Measurements from ENCODE around the gene HVCN1.
"Not testable (repeated sequence)": the region's sequence is repeated elsewhere in the genome, so short reads cannot be mapped to it uniquely, and the experiment has no call there.

Gene HVCN1

DNA sequence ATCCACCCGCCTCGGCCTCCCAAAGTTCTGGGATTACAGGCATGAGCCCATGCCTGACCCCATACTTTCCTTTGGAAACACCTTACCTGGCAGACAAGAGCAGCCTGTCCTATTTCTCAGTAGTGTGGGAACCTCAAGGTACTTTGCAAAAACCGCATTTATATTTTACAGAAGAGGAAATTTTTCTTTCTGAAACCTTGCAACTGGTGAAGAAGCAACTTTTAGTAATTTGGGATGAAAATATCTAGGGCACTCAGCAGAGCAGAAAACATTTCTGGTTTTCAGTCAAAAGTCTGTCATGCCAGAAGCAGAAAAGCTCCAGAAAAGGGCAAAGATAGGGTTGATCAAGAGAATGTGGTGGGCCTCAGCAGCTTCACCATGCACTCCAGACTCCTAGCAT lies 21.2 kb downstream of the HVCN1 start:
- TF ChIP-seq POLR2A (IDR thresholded peaks at IDR 0.05; ENCODE audit: low read length) (no peak), GATA1 (IDR thresholded peaks at IDR 0.05; ENCODE audit: low read depth, low read length) (no peak)
- no peak for DNase-seq

DNA sequence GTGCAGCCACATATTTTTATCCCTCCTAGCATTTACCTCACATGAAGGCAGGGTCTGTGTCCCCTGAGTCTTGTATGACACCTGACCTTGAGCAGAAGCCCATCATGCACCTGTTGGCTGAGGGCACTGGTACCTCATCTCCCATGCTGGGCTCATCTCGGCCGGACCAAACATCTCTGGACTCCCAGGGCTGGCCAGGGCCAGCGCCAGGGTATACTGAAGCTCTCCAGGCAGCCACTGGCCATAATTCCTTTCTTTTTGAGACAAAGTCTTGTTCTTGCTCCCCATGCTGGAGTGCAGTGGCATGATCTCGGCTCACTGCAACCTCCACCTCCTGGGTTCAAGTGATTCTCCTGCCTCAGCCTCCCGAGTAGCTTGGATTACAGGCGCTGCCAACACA lies 22.0 kb downstream of the HVCN1 start:
- TF ChIP-seq GATA1 (IDR thresholded peaks at IDR 0.05; ENCODE audit: low read depth, low read length) (no peak), POLR2A (IDR thresholded peaks at IDR 0.05; ENCODE audit: low read length) (no peak)
- DNase-seq, result no peak

DNA sequence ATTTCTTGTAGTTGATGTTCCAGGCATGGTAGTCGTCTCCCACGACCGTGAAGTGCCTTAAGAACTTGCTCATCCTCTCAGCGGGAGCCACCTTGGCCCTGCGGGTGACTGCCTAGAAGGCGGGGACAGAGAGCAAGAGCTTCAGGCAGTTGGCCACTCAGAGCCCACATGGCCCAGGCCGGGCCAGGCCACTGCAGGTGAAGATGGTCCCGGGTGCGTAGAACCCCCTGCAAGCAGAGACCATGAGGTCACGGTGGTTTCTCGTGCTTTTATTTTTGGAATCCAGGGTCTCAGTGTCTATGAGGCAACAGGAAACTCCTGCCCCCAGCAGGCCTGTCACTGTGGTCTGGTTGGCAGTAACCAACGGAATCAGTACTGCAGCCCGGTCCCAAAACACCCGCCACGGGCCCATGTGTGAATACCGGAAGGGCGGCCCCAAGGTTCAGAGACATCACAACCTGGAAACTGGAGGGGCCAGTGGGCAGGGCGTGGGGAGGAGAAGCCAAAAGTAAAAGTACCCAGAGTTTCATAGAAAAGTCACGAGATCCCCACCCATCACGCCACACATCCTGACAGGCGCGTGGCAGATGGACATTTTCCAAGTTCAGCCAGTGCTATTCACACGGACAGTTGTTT lies 27.5 kb downstream of the HVCN1 start:
- no peak for DNase-seq
- TF ChIP-seq GATA1 (IDR thresholded peaks at IDR 0.05; ENCODE audit: low read depth, low read length), result no peak
- no peak for TF ChIP-seq POLR2A (IDR thresholded peaks at IDR 0.05; ENCODE audit: low read length)

DNA sequence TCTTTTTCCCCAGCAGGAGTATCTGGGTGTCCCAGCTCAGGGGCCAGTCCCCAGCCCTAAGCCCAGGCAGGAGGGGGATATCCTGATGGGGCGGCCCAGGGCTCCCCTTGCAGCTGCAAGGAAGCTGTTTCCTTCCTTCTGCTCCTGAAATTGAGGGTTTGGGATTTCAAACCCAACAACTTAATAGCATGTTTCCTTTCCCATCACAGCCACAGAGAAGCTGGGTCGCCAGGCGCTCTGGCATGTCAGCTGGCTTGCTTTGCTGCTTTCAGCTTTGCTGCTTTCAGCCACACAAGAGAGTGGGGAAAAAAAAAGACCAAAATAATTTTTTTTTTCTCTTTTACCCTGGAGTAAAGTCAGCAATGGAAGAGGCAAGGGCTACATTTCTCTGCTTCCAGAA lies 30.0 kb downstream of the HVCN1 start:
- DNase-seq, result no peak
- no peak for TF ChIP-seq GATA1 (IDR thresholded peaks at IDR 0.05; ENCODE audit: low read depth, low read length)
- TF ChIP-seq POLR2A (IDR thresholded peaks at IDR 0.05; ENCODE audit: low read length), result no peak

DNA sequence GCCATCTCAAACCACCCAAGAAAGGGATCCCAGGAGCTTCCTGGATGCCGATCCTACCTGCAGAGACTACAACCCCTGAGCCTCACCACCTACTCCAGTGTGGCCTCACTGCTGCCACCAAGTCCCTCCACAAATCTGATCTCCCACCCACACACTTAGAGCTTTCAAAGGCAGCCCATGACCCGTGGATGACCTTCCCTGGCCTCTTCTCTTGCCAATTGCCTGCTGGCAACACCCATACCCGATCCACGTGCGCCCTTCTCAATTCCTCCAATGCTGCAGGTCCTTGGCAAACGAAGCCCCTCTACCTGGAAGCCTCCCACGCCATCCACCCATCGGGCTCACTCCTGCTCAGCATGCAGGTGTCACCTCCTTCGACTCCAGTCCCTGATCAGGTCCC lies 30.7 kb downstream of the HVCN1 start:
- DNase-seq, result no peak
- TF ChIP-seq POLR2A (IDR thresholded peaks at IDR 0.05; ENCODE audit: low read length) (no peak), GATA1 (IDR thresholded peaks at IDR 0.05; ENCODE audit: low read depth, low read length) (no peak)

DNA sequence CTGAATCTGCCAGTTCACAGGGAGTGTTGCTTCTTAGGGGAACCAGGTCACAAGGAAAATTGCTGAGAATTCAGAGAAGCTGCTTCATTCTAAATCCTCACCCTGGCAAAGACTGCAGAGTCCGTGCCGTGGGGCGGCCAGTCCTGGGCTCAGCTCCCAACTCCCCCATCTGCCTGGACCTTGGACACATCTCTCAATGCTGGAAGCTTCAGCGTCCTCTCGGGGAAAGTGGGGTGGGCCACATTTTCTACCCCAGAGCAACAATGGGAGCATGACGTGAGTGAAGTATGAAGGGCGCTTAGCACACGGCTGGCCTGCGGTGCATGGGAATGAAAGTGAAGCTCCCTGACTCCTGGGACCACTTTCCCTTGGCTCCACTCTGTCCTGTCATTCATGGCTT lies 31.2 kb downstream of the HVCN1 start:
- TF ChIP-seq POLR2A (IDR thresholded peaks at IDR 0.05; ENCODE audit: low read length) (no peak), GATA1 (IDR thresholded peaks at IDR 0.05; ENCODE audit: low read depth, low read length) (no peak)
- no peak for DNase-seq

DNA sequence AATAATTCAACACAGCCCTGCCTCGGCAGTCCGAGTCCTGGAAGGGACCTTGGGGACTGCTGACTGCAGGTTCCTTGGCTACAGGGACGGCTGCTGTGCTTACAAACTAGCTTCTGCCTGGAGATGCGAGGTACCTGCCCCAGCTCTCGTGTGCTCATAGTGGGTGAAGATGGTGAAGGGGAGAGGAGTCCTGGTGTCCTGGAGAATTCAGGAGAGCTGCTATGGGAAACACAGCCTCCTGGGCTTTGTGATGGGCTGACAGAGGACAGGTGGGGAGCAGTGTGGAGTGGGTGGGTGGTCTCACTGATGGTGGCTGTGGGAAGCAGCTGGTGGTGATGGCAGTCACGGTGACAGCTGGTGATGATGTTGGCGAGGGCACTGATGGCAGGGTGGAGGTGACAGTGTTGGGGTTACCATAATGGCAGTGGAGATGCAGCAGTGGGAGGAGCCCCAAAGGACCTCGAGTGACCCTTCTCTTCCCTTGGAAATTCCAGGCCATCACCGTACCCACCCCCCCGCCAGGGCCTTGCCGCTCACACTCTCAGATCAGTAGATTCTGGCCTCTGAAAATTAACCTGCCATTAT lies 32.8 kb downstream of the HVCN1 start:
- DNase-seq, result no peak
- TF ChIP-seq GATA1 (IDR thresholded peaks at IDR 0.05; ENCODE audit: low read depth, low read length) (no peak), POLR2A (IDR thresholded peaks at IDR 0.05; ENCODE audit: low read length) (no peak)

DNA sequence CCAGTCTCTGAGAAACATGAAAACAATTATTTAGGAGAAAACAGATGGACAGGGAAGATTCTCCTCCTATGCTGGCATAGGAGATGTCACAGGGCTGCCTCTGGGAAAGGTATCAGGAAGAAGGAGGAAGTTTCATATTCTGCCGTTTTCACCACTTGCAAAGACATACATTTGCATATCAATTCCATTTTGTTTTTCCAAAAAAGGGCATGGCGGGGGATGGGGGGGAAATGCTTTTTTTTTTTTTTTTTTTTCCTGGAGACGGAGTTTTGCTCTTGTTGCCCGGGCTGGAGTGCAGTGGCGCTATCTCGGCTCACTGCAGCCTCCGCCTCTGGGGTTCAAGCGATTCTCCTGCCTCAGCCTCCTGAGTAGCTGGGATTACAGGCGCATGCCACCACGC lies 34.7 kb downstream of the HVCN1 start:
- not testable (repeated sequence) for DNase-seq

DNA sequence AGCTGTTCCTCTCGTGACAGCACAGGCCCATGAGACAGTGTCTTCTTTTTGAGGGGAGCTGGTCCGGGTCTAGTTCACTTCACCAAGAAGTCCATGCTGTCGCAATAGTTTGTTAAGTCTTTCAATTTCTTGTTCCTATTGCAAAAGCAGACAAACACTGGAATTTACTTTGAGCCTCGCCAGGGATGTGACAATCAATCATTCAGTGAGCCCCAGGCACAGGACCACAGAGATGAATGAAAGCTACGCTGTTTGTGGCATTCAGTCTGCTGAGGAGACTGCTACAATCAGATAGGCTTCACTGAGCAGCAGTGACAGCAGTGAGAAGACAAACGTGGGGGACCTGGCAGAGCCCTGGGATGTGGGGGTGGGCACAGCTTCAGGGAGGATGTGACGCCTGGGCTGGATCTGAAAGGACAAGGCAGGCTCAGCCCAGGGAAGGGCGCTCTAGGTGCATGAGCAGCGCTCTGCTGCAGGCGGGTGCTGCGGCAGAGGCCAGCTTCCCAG lies 39.5 kb downstream of the HVCN1 start:
- TF ChIP-seq GATA1 (IDR thresholded peaks at IDR 0.05; ENCODE audit: low read depth, low read length), result no peak
- TF ChIP-seq POLR2A (IDR thresholded peaks at IDR 0.05; ENCODE audit: low read length), result no peak
- no peak for DNase-seq

DNA sequence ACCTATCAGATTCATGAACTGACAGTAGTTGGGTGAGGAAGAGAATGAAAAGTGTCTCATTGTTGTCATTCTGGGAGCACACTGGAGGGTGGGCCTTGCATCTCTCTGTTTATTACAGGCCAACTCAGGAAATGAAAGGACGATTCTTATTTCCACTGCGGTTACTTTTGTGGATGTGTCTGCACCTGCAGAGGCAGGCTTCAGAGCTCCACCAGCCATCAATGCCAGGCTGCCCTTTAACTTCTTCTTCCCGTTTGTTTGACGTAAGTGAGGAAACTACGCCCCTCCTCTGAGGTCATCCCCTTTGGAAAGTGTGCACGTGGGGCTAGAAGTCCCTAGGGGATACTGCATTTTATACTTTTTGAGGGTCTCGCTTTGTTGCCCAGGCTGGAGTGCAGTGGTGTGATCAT lies 41.3 kb downstream of the HVCN1 start:
- DNase-seq, result no peak
- TF ChIP-seq GATA1 (IDR thresholded peaks at IDR 0.05; ENCODE audit: low read depth, low read length) (no peak), POLR2A (IDR thresholded peaks at IDR 0.05; ENCODE audit: low read length) (no peak)

DNA sequence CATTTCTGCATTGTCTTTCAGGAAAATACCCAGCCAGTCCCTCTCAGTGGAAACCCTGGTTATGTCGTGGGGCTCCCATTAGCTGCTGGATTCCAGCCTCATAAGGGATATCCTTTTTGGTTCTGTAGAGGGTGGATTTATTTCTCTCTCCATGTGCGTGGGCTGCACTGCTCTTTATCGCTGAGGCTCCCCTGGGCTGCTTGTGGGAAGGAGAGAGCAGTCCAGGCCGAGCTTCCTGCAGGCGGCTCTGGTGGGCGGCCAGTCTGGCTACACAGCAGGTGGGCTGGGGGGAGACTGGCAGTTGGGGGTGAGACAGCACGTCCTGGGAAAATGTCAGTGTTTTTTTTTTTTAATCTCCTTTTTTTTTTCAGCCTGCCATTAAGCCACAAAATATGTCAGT lies 47.4 kb downstream of the HVCN1 start:
- no peak for DNase-seq
- TF ChIP-seq GATA1 (IDR thresholded peaks at IDR 0.05; ENCODE audit: low read depth, low read length) (no peak), POLR2A (IDR thresholded peaks at IDR 0.05; ENCODE audit: low read length) (no peak)

DNA sequence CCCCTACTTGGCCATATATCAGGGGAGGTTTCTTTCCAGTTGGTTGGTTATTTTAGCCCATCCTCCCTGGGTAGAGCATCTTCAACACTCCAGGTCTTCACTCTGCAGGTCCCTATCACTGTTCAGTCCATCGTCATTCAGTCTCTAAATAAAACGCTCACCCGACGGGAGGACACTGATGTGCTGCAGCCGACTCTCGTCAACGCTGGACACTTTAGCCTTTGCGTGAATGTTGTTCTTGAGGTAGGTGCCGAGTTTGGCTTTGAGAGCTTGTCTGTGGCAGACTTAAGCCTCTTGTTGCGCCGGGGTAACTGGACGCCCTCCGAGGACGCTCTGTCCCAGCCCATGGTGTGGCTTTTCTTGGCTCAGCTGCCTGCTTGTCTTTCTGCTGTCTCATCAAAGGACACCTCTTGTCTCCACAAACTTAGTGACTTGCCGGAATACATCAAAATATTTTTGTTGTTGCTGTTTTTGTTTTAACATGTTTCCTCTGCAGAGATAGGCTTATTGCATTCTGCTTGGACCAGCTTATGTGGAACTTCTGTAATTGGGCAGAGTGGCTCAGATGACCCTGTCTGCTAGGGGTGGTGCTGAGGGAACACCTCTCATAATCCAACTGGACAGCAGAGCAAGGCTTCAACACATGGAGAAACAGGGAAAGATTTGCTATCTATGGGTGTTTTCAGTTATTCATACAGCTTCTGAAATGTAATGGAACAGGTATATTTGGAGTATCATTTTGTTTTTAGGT lies 48.5 kb downstream of the HVCN1 start:
- TF ChIP-seq GATA1 (IDR thresholded peaks at IDR 0.05; ENCODE audit: low read depth, low read length) (no peak), POLR2A (IDR thresholded peaks at IDR 0.05; ENCODE audit: low read length) (no peak)
- no peak for DNase-seq

DNA sequence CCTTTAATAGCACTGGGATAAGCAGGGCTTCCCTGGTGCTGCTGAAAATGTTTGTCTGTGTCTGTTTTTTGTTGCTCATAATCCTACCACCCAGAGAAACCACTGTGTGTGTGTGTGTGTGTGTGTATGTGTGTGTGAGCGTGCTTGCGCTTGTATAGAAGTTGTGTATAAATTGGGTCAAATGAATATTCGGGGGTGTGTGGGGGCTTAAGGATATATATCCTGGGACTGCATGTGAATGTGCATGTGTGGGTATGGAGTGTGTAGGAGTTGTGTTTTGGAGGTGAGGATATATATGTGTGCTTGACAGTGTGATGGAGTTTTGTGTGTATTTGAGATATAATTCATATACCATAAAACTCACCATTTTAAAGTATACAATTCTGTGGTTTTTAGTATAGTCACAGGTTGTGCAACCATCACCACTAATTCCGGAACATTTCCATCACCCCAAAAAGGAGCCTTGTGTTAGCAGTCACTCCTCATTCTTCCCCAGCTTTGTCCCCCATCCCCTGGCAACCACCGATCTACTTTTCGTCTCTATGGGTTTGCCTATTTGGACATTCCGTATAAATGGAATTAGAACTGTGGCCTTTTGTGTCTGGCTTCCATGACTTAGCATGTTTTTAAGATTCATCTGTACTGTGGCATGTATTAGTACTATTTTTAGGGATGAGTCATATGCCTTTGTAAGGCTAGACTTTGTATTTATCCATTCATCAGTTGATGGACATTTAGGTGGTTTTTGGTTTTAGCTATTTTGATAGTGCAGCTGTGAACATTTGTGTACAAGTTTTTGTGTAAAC lies 49.4 kb downstream of the HVCN1 start:
- no peak for DNase-seq
- no peak for TF ChIP-seq POLR2A (IDR thresholded peaks at IDR 0.05; ENCODE audit: low read length)
- TF ChIP-seq GATA1 (IDR thresholded peaks at IDR 0.05; ENCODE audit: low read depth, low read length), result no peak

DNA sequence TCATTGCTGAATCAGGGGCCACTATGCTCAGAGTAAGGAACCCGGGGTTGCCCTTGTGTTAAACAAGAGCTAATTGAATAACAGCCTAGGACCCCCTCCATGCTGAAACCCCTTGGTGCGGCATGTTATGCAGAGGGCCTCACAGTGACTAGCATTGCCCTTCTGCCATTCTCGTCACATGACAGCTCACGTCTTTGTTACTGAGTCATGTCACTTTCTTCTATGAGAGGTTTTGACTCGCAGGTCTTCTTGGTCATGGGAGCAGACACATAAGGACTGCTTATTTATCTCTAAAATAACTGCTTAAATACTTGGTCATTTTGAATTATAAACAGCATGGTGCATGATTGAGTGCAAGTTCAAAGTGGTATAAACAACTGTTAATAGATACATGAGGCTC lies 50.1 kb downstream of the HVCN1 start:
- TF ChIP-seq POLR2A (IDR thresholded peaks at IDR 0.05; ENCODE audit: low read length), result no peak
- no peak for TF ChIP-seq GATA1 (IDR thresholded peaks at IDR 0.05; ENCODE audit: low read depth, low read length)
- no peak for DNase-seq

Measured in erythroblast (primary cell).